Ishikawa (cell line): ENCODE data around the gene MYCBP.

Experiments
- CEBPB ChIP-seq: IDR thresholded peaks from 2 replicates; pipeline ENCODE4 v1.6.1; 2012
- CREB1 ChIP-seq: IDR thresholded peaks from 2 replicates; pipeline ENCODE4 v1.6.1; 2012; ENCODE audit warnings: low read depth
- EGR1 ChIP-seq: IDR thresholded peaks from 2 replicates; pipeline ENCODE4 v1.6.1; 2012
- EP300 ChIP-seq: IDR thresholded peaks from 2 replicates; pipeline ENCODE4 v1.6.1; 2012; ENCODE audit warnings: borderline replicate concordance
- FOXM1 ChIP-seq: IDR thresholded peaks from 2 replicates; pipeline ENCODE4 v1.6.1; 2012; ENCODE audit warnings: low read depth, borderline replicate concordance
- MAX ChIP-seq: IDR thresholded peaks from 2 replicates; pipeline ENCODE4 v1.6.1; 2012
- NFIC ChIP-seq: IDR thresholded peaks from 2 replicates; pipeline ENCODE4 v1.6.1; 2012
- RAD21 ChIP-seq: IDR thresholded peaks from 2 replicates; pipeline ENCODE4 v1.6.1; 2012; ENCODE audit warnings: low read depth
- REST ChIP-seq: IDR thresholded peaks from 2 replicates; pipeline ENCODE4 v1.6.1; 2012; ENCODE audit warnings: low read depth, mild to moderate bottlenecking
- TAF1 ChIP-seq: IDR thresholded peaks from 2 replicates; pipeline ENCODE4 v1.6.1; 2012; ENCODE audit warnings: low read depth, mild to moderate bottlenecking
- TCF12 ChIP-seq: IDR thresholded peaks from 2 replicates; pipeline ENCODE4 v1.6.1; 2012; ENCODE audit warnings: low read depth
- TEAD4 ChIP-seq: IDR thresholded peaks from 2 replicates; pipeline ENCODE4 v1.6.1; 2012
- USF1 ChIP-seq: IDR thresholded peaks from 2 replicates; pipeline ENCODE4 v1.6.1; 2012
- YY1 ChIP-seq: IDR thresholded peaks from 2 replicates; pipeline ENCODE4 v1.6.1; 2012; ENCODE audit warnings: low read depth
- ZBTB7A ChIP-seq: IDR thresholded peaks from 2 replicates; pipeline ENCODE4 v1.6.1; 2012; ENCODE audit warnings: low read depth

Gene MYCBP

GRCh38 chr1:38818175-38818976, 54.8 kb downstream of the MYCBP start:
- TF ChIP-seq RAD21 (peak; percentile 71), FOXM1 (no peak), ZBTB7A (peak; percentile 73), USF1 (no peak)

GRCh38 chr1:38817267-38818174, 55.6 kb downstream of the MYCBP start:
- TF ChIP-seq USF1 (no peak), CREB1 (no peak), ZBTB7A (no peak), FOXM1 (no peak), YY1 (no peak), CEBPB (no peak), EP300 (no peak), NFIC (no peak), REST (no peak), MAX (no peak), RAD21 (no peak), TAF1 (no peak), TEAD4 (no peak)

GRCh38 chr1:38815903-38816627, 57.1 kb downstream of the MYCBP start:
- no peak for TF ChIP-seq MAX
- no peak for TF ChIP-seq CEBPB
- no peak for TF ChIP-seq RAD21
- no peak for TF ChIP-seq EP300
- TF ChIP-seq TAF1, result no peak
- TF ChIP-seq EGR1, result no peak
- no peak for TF ChIP-seq TEAD4
- no peak for TF ChIP-seq CREB1
- TF ChIP-seq NFIC, result no peak
- no peak for TF ChIP-seq TCF12
- no peak for TF ChIP-seq YY1
- TF ChIP-seq USF1, result no peak
- TF ChIP-seq REST, result no peak
- no peak for TF ChIP-seq FOXM1
- no peak for TF ChIP-seq ZBTB7A

- TF ChIP-seq EP300, result no peak
- no peak for TF ChIP-seq EGR1
- no peak for TF ChIP-seq ZBTB7A
- TF ChIP-seq TEAD4, result no peak
- no peak for TF ChIP-seq USF1
- no peak for TF ChIP-seq REST
- TF ChIP-seq YY1, result no peak
- no peak for TF ChIP-seq RAD21
- no peak for TF ChIP-seq TAF1
- TF ChIP-seq CEBPB, result no peak
Observed at GRCh38 chr1:38814984-38815464, 58.1 kb downstream of the MYCBP start.
